Stimulated activated CD8-positive, alpha-beta memory T cell treated with anti-CD3 and anti-CD28 coated beads, Interleukin-15, amount 100 ng/mL, for 24 hours (primary cell): ENCODE measurements around the gene TNFRSF13B.

ENCODE experiments used
- DNase-seq: peaks from one replicate; pipeline ENCODE4 v3.0.0-alpha.2; 2020; ENCODE audit warnings: low read depth

TNFRSF13B gene

DNA sequence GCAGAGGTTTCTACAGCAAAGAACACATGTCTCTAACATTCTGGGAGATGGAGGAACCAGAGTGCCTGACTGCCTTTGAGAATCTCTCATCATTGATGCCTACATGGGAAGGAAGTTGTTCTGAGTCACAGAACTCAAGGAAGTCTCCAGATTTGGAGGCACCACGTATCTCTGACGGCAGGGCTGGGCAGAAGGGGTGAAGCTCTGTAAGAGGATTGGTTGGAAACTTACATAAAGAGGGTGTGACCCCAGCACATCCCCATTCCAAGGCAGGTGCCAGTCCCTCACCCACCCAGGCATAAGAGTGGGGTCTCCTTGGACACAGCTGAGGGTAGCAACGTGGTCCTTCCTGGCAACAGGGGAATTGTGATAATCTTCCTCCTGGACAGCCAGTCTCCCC lies 17.4 kb downstream of the TNFRSF13B start:
- no peak for DNase-seq

- DNase-seq, result no peak
Measured at GRCh38 chr17:16953841-16954240, 18.1 kb downstream of the TNFRSF13B start.

GRCh38 chr17:16953347-16953746 lies 18.6 kb downstream of the TNFRSF13B start:
- no peak for DNase-seq

DNA sequence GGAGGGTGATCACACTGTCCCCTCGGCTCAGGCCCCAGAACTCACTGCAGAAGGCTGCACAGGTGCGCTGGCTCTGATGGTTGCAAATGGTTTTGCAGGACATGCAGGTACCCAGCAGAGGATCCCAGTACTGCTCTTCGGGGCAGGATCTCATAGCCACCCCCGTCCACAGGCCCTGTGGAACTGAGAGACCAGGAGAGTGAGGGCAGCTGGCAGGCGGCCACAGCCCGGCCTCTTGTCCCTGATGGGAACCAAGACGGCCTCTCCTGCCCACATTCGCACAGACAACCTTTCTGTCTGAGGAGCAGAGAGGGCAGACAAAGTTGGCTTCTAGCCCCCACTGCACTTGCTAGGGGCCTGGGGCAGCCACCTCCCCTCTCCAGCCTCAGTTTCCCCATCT lies 19.5 kb downstream of the TNFRSF13B start:
- no peak for DNase-seq

GRCh38 chr17:16950488-16950887 lies 21.4 kb downstream of the TNFRSF13B start:
- no peak for DNase-seq

DNA sequence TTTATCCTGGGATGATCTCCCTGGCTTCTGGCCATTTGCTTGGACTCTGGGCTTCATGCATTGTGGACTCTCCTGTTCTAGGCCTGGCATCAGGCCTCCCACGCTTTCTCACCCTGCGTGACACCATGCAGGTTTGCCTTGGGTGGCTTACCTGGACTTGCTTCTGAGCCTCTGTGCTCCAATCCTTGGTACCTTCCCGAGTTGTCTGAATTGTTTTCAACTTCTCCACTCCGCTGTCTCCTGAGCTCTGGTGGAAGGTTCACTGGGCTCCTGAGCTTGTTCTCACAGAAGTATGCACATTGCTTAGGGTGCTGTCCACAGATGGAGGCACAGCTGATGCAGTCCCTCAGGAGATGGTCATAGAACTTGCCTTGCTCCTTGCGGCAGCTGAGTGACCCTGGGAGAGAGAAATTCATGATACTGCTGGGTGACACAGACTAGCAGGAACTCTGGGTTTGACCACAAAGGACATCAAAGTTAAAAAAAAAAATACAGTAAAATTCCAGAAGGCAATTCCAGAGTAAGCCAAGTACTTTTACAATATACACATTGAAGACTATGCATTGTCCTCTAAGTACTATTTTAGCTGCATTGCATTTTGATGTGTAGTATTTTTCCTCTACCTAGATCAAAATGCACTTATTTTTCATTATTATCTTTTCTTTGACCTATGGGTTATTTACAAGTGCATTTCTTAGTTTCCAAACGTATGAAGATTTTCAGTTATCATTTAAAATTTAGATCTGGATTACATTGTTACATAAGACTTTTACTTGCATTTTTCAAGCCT lies 23.1 kb downstream of the TNFRSF13B start:
- no peak for DNase-seq

DNA sequence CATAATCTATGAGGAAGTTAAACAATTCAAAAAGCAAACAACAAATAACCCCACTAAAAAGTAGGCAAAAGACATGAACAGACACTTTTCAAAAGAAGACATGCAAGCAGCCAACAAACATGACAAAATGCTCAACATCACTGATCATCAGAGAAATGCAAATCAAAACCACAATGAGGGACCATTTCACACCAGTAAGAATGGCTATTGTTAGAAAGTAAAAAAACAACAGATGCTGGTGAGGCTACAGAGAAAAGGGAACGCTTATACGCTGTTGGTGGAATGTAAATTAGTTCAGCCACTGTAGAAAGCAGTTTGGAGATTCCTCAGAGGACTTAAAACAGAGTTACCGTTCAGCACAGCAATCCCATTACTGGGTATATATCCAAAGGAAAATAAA lies 24.4 kb downstream of the TNFRSF13B start:
- DNase-seq, result no peak

DNA sequence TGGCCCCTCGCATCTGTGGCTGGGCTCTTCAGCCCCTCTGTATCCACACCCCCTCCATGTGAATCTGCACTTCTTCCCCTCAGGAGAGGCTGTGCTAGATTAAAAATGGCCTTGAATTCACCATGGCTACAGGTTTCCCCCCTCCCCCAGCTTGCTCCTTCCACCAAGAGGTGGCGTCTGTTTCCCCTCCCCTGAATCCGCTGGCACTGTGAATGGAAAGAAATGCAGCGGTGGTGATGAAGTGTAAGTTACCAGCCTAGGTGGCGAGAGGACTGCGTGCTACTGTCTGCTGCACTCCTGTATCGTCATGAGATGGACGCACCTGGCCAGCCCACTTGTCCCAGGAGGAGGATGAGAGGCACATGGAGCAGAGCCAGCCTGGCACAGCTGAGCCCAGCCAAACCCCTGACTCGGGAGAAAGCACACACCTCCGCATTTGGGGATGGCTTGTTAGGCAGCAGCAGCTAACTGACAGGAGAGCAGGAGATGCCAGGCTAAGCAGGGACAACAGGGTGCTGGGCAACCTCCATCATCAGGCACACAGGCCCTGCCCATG lies 26.2 kb downstream of the TNFRSF13B start:
- no peak for DNase-seq

DNA sequence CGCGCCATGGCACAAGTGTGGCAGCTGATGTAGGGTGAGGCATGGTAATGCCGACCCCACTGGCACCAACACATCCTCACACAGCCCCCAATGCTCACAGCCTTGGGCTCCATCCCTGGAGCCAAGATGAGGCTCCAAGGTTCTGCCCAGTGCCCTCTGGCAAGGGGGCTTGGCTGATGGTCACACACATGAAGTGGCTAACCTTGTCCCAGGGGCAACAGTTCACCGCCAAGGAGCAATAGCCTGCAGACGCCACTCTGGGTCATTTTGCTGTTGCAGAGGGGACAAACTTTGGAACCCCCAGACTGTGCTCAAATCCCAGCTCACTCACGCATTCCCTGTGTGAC lies 26.8 kb downstream of the TNFRSF13B start:
- DNase-seq, result no peak

DNA sequence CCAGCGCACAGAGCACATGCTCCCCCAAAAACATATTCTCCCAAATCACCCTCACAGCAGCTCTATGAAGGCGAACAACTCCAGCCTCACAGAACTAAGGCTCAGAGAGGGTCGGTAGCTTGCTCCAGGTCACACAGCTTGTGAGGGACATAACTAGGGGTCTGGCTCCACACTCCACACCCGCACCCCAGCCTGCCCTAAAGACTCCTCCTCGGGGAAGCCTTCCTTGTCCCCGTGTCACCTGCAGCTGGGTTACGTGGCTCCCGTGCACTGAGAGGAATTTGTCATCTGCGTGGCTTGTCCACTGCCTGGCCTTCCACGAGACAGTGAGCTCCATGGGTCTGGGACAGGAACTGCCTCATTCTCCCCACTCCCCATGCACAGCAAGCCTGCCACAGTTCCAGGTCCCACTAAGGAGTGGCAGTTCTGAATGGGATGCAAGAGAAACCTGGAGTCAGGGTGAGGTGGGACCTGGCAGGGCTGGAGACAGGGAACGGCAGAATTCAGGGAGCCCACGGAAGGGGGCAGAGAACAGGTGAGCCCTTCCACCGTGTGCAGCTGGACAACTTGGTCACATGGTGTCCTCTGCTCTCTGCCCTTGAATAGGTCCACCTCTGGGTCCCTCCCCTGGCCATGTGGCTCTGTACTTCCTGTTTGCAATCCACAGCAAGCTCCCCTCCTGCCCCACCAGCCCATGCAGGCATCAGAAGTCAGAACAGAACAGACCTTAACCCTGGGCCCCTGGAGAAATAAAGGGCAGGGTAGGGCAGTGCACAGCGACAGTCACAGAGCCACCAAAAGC lies 27.4 kb downstream of the TNFRSF13B start:
- no peak for DNase-seq

GRCh38 chr17:16943541-16944333 lies 28.2 kb downstream of the TNFRSF13B start:
- no peak for DNase-seq

DNA sequence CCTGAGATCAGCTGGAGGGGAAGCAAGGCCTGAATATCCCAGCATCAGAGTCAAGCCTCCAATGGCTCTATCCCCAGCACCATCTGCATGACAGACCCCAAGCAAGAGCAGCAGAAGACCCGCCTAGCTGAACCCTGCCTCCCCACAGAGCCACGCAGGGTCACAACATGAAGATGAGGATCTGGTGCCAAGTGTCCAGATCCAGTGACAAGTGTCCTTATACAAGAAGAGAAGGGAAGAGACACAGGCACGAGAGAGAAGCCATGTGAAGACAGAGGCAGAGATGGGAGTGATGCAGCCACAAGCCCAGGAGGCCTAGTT lies 28.9 kb downstream of the TNFRSF13B start:
- no peak for DNase-seq

GRCh38 chr17:16942141-16943031 lies 29.5 kb downstream of the TNFRSF13B start:
- no peak for DNase-seq

DNA sequence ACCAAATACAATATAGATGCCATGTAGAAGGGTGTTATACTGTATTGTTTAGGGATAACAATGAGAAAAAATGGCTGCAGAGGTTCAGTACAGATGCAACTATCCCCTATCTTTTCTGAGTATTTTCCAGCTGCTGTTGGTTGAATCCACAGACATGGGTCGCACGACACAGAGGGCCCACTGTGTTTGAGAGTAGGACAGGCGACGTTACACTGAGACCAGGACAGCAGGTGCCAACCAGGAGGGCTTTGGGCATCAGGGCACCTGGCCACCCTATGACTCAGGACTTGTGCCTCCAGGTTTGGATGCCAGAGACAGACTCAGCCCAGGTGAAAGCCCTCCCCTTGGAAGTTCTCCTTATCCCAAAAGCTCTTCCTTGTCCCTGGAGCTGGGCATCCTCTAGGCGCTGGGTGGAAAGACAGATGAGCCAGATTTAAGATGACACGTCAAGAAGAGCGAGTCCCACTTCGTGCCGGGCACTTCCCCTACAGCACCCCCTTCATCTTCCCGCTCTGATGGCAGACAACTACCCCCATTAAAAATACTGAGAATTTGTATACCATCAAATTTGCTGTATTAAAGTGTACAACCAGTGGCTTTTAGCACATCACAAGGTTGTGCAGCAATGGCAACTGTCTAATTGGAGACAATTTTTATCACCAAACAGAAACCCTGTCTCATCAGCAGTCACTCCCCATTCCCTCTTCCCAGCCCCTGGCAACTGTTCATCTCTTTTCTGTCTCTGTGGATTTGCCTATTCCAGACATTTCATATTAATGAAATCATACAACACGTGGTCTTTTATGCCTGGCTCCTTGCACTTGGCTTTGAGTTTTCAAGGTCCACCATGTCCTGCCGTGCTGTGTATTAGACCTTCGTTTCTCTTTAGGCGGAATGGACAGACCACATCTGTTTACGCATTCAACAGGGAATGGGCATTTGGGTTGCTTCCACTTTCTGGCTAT lies 30.6 kb downstream of the TNFRSF13B start:
- no peak for DNase-seq

DNA sequence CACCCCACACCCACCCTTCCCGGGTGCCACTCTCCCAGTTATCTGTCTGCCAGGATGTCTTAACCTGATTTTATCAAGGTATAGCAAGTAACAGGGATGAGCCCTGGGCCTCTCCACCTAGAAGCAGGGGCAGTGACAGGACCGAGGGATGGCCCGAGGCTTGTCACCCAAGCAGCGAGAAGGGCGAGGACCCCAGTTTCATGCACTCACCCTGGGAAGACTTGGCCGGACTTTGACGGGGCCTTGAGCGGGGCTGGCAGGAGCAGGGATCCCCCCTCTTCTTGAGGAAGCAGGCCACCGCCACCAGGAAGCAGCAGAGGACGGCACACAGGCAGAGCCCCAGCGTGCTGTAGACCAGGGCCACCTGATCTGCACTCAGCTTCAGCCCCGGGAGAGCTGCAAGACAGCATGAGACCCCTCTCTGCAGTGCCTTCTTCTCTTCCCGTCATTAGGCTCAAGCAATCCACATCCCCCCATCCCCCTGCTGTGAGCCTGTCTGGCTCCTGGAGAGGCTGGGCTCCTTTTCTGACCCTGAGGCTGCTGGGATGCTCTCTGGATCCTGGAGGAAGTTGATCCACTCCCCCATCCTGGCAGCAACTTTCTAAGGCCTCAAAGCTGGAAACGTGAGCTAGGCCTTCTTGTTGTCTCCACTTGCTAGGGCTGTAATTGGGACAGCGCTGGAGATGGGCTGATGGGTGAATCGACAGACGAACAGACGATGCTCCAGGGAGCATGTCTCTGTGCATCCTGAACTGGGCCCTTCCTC lies 31.6 kb downstream of the TNFRSF13B start:
- DNase-seq, result no peak

DNA sequence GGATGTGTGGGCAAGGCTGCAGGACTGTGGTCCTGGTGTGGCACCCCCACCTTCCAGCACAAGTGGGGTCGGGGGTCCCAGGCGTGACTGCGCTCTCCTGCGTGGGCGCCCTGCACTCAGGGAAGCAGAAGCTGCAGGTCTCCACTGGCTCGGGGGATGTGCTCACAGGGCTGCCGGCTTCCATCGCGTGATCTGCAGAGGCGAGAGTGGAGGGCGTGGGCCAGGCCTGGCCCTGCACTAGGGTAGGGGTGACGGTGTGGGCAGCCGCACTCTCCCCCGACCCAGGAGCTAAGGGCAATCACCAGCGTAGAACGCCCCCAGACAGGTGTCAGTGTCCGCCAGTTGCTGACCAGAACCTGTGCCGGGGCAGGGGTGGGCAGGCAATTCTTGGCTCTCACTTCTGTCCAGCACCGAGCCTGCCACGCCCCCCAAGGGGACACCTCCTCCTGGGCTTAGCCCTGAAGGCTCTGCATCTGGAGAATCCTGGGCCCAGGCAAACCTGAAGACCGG lies 32.3 kb downstream of the TNFRSF13B start:
- no peak for DNase-seq

- no peak for DNase-seq
Measured at GRCh38 chr17:16939208-16939576, 32.7 kb downstream of the TNFRSF13B start.

DNA sequence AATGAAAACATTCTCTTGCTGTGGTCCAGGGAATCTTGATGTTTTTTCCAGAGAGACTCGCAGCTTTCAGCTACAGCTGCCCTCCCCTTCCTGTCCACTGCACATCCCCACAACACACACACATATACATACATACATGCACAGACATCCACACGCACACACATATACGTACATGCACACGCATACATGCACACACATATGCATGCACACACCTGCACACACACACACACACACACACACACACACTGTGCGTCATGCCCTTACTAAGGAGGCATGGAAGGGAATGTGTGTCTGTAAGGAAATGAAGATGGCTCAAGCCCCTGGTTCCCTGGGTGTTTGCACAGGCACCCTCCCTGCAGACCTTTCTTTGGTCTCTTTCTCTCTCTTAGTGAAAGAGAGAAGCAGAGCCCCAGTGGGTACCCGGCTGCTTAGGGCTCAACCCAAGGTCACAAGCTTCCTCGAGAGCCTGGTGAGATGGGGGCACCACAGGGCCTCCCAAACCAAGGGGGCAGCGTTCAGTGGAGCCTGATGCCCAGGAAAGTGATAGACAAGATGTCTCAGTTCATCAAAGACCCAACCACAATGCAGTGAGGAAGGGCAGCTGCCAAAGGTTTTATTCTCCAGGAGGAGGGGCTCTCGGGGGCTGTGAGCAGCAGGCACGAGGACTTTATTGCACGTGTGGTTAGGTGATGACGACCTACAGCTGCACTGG lies 33.3 kb downstream of the TNFRSF13B start:
- no peak for DNase-seq

DNA sequence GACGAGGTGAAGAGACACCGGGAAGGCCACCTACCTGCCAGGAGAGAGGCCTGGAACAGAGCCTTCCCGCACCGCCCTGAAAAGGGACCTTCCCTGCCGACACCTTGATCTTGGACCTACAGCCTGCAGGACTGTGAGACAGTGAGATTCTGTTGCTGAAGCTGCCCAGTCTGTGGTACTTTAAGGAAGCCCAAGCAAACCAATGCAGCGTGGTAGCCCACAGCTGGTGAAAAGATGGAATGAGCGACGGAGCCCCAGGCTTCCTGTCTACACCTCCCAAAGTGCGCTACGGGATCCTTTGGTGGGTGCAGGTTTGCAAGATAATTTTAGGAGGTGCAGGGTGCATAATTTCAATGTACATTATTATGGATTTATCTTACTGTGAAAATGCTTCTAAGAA lies 33.9 kb downstream of the TNFRSF13B start:
- no peak for DNase-seq
